GM21717 (cell line): ENCODE results near the gene BRIP1.

Experiments used
- ATAC-seq: cut with Tn5 transposase; IDR thresholded peaks from one replicate; pipeline ENCODE4 v1.9.1; 2021; ENCODE audit warnings: mild to moderate bottlenecking, moderate library complexity; ENCODE audit not compliant: unreplicated experiment

The BRIP1 gene

DNA sequence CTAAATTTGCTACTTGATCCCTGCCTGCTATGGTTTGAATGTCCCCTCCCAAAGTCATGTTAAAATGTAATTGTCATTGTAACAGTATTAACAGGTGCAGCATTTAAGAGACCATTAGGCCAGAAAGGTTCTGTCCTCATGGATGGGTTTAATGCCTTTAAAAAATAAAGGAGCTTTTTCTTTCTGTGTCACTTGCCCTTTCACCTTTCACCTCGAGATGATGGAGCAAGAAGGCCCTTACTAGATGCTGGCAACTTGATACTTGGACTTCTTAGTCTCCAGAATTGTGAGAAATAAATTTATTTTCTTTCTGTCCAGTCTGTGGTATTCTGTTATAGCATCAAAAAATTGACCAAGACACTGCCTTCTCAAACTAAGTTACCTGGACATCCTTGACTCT, 98.5 kb downstream of the BRIP1 start:
- no peak for ATAC-seq

DNA sequence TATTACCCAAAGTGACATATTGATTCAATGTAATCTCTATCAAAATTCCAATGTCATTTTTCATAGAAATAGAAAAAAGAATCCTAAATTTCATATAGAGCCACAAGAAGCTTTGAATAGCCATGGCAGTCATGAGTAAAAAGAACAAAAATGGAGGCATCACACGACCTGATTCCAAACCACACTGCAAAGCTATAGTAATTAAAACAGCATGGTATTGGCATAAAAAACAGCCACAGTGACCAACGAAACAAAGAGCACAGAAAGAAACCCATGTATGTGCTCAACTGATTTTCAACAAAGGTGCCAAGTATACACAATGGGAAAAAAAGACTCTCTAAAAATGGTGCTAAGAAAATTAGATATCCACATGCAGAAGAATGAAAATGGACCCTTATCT, 101.5 kb downstream of the BRIP1 start:
- ATAC-seq, result no peak

DNA sequence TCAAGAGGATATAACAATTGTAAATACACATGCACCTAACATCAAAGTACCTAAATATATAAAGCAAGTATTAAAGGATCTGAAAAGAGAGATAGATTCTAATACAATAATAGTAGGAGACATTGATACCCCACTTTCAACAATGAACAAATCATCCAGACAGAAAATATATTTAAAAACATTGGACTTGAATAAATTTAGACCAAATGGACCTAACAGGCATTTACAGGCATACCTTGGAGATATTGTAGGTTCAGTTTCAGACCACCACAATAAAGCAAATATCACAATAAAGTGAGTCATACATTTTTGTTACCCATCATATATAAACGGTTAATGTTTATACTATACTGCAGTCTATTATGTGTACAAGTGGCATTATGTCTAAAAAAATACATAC, 104.0 kb downstream of the BRIP1 start:
- ATAC-seq, result no peak

DNA sequence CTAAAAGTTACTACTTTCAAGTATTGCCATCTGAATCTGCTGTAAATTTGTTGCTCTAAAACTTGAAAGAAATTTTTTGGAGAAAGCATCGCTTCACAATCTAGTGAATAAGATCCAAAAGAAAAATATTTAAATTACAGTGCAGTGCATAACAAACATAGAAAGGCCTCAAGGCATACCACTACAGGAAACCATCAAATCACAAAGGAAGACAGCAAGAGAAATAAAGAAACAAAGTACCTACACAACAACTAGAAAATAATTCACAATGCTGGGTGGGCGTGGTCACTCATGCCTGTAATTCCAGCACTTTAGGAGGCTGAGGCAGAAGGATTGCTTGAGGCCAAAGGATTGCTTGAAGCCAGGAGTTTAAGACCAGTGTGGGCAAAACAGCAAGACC, 104.9 kb downstream of the BRIP1 start:
- no peak for ATAC-seq

DNA sequence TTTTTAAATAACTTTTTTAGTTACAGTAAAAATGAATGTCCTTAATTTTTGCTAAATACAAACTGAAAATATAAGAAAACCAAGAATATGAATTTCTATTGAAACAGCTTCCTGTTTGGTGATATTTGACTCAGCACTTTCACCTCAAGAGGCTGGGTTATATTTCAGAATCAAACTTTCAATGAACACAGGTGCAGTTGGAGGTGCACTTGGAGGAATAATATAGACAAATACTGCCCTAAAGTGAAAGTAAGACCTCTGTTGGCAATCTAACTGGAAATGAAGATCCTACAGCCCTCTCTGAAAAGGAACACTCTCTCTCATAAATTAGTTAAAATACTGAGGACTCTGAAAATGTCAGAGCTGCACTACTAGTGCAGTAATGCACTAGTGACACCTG, 106.2 kb downstream of the BRIP1 start:
- peak; percentile 76 for ATAC-seq

DNA sequence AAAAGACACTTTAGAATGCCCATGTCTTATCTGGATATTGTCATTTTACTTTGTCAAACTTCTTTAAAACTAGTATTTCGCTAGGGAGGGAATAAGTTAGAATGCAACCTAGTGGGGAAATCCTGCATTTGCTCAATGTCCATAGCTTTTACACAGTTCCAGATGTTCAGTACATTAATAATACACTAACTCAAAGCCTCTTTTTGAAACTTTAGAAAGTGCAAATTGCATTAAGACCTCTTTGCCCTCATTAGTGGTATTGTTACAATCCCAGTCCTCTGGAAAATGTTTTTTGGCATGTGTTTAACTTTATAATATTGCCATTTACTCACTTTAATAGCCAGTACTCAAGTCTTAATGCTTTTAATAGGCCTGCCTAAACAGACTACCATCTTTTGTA, 106.8 kb downstream of the BRIP1 start:
- ATAC-seq, result no peak

DNA sequence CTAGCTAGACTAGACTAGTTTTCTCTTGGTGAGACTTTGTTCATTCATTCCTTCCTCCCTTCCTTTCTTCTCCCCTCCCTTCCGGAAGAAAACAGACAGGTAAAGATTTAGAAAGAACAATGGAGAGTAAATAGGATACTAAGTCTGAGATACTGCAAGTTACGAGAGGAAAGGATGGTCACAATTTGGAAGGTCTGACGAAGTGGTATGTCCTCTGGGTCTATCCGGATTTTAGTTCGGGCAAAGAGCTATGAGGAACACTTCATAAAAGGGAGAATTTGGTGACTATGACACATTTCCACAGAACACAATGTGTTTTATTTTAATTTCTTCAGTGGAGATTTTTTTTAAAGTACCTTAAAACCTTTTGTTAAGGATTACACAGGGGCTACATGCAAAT, 107.7 kb downstream of the BRIP1 start:
- ATAC-seq, result no peak

DNA sequence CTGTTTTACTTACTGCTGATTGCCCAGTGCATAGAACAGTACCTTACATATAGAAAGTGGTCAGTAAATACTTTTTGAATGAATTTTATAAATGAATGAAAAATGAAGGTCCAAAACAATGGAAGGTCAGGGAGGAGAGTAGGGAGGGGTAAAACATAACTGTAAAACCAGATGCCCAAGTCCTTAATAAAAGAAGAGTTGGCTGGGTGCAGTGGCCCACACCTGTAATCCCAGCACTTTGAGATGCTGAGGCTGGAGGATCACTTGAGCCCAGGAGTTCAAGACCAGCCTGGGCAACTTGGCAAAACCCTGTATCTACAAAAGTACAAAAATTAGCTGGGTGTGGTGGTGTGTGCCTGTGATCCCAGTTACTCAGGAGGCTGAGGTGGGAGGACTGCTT, 108.2 kb downstream of the BRIP1 start:
- no peak for ATAC-seq

DNA sequence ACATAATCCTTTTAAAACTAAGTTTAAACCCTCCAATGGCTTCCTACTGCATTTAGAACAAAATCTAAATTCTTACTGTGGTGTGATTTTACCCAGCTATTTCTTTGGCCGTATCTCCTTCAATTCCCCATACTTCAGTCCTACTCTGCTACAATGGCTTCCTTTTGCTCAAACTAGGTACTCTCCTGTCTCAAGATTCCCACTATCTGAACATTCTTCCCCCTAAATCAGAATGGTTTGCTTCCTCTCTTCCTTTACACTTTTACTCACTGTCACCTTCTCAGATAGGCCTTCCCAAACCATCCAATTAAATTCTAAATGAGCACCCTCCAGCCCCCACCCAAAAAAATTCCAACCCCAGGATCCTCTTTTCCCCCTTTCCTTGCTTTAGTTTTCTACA, 109.2 kb downstream of the BRIP1 start:
- no peak for ATAC-seq

DNA sequence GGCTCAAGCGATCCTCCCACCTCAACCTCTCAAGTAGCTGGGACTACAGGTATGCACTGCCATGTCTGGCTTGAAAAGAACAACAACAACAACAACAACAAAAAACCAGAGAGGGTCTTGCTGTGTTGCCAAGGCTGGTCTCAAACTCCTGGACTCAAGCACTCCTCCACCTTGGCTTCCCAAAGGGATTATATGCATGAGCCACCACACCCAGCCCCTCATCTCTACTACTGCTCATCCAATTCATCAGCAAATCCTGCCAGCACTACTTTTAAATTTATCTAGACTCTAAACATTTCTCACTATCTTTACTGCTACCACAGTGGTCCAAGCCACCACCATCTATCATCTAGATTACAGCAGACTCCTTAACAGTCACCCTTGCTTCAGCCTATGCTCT, 109.6 kb downstream of the BRIP1 start:
- ATAC-seq, result no peak

DNA sequence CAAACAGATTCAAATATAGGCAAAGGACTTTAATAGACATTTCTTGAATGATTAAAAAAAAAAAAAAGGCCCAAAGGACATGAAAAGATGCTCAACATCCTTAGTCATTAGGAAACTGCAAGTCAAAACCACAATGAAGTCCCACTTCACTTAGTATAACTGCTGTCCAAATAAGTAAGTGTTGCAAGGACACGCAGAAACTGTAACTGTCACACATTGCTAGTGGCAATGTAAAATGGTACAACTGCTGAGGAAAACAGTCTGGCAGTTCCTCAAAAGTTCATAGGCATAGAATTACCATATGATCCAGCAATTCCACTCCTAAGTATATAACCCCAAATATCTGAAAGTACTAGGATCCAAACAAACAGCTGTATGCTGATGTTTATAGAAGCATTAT, 112.7 kb downstream of the BRIP1 start:
- peak; percentile 87 for ATAC-seq

DNA sequence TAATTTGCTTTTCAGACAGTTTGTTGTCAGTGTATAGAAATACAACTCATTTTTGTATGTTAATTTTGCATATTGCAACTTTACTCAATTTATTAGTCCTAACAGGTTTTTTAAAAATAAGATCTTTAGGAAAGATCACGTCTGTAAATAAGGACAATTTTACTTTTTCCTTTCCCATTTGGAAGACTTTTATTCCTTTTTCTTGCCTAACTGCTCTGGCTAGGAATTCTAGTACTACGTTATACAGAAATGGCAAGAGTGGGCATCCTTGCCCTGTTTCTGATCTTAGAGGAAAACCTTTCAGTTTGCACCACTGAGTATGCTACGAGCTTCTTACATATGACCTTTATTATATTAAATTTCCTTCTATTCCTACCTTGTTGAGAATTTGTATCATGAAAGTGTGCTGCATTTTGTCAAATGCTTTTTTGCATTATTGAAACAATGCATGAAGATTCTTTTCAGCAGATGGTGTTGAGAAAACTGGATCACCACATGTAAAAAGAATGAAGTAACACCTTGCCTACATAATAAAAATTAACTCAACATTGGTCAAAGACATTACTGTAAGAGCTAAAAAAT, 113.4 kb downstream of the BRIP1 start:
- no peak for ATAC-seq

DNA sequence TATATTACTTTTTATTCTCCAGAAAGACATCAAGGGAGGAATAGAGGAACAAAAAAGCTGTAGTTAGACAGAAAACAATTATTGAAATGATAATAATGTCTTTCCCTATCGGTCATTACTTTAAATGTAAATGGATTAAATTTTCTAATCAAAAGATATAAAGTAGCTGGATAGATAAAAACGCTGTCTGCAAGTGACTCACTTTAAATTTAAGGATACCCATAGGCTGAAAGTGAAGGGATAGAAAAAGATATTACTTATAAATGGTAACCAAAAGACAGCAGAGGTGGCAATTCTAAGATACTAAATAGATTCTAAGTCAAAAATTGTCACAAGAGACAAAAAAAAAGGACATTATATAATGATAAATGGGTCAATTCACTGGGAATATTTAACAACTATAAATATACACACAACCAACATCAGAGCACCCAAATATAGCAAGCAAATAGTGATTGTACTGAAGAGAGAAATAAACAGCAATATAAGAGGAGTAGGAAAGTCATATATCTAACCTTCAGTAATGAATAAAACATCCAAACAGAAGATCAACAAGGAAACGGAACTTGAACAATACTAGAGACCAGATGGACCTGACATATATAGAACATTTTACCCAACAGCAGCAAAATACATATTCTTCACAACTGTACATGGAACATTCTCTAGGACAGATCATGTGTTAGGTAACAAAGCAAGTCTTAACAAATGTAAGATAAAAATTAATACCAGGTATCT, 116.9 kb downstream of the BRIP1 start:
- ATAC-seq, result no peak

DNA sequence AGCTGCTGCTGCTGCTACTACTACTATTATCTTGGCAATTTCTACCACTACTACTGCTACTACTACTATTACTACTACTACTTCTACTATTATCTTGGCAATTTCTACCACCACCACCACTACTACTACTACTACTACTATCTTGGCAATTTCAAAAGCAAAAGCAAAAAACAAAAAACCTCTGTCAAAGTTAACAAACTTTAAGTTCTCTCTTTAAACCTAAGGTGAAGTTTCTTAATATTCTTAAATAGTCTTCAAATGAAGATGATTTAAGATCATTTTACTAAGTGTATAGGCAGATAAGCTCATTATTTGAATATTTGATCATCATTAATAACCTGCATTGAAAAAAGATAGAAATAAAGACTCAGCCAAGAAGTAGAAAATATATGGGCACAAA, 118.5 kb downstream of the BRIP1 start:
- no peak for ATAC-seq

DNA sequence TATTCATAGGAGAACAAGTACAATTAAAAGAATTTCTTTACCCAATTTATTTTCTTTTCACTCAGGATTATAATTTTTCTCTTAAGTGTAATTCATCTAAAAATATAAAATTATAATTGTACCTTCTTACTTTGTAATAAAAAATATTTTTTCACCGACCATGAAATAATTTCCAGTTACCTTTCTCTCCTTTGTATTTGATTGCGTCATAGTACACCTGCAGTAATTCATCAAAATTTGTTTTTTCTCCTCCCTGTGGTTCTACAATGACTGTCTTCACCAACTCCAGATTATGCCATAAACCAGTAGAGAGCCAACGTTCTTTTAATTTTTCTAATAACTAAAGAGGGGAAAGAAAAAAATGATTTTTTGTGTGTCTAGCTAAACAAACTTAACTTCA, 119.1 kb downstream of the BRIP1 start:
- no peak for ATAC-seq

DNA sequence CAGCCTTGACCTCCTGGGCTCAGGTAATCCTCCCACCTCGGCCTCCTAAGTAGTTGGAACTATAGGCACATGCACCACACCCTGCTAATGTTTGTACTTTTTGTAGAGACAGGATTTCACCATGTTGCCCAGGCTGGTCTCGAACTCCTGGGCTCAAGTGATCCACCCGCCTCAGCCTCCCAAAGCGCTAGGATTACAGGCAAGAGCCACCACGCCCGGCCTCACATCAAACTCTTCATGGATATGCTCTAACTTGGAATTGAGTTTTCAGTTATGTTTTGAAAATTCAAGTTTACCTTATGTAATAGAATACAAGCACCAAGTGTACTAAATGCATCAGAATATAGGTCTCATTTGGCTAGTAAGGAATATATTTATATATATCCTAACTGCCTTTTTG, 119.6 kb downstream of the BRIP1 start:
- no peak for ATAC-seq

DNA sequence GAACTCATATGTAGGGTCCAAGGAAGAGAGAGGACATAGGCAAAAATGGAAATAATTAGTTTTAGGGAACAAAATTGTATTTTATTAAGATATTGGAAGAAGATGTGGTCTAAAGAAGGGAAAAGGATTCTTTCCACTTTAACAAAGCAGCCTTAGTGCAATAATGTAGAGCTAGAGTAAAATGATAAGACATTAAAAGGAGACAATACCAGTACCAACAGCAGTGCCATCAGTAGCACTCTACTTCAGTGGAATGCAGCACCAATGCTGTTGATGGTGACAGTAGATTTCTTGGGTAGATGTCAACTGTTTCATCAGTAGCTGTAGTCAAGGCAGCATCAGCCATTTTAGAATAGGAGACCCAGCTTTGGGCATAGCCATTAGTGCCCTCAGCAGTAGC, 124.3 kb downstream of the BRIP1 start:
- no peak for ATAC-seq

DNA sequence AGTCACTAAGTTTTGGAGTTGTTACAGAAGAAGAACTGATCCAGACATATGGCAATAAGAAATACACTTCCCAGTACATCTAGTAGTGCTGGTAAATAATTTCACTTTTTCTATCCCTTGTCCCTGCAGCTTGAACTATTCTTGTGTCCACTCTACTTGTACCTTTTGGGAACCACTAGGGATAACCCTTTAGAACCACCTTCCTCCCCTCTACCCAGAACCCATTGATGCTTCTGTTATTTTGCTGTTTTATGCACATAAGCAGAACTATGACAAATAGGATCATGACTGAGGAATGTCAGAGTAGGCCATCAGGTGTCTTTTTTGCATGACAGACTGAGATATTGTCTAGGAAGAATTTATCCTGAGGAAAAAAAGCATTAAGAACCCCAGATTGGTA, 125.1 kb downstream of the BRIP1 start:
- ATAC-seq, result no peak

DNA sequence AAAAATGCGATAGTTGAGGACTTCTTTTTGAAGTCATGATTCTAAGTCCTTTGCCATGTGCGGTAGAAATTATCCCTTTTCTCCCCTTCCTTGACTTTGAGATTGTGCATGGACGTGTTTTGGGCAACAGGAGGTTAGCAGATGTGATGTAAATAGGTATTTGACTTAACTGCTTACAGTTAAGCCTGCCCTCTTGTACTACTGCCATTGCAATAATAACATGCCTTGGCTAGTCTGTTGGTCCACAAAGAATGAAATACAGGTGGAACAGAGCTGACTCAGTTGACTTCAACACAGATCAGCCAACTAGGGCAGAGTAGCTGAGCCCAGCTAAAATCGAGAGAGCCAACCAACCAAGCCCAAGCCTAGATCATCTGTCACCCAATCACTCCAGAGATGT, 125.5 kb downstream of the BRIP1 start:
- ATAC-seq, result no peak

DNA sequence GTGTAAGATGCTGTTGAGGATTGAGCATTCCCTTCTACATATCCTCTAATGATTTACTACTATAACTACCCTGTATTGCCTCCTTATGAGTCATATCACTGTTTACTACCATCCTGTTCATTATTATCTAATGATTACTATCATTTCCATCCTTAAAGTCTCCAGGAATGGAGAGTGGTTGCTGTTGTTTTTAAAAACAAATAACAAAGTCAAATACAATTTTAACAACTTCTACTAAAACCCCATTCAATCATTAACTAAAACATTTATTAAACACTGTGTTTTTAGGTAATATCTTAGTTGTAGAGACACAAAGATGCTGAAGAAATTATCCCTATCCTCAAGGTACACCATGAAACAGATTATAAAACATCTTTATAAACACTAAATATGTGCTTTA, 126.9 kb downstream of the BRIP1 start:
- no peak for ATAC-seq

DNA sequence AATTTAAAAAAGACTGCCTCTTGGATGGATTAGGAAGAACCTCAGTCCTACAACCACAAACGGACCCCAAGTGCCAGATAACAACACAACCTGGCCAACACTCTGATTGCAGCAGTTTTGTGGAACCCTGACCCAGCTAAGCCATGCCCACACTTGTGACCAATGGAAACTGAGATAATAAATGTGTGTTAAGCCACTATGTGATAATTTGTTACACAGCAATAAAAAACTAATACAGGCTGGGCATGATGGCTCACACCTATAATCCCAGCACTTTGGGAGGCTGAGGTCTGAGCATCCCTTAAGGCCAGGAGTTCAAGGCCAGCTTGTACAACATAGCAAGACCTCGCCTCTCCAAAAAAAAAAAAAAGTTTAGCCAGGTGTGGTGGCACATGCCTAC, 127.5 kb downstream of the BRIP1 start:
- ATAC-seq, result no peak

DNA sequence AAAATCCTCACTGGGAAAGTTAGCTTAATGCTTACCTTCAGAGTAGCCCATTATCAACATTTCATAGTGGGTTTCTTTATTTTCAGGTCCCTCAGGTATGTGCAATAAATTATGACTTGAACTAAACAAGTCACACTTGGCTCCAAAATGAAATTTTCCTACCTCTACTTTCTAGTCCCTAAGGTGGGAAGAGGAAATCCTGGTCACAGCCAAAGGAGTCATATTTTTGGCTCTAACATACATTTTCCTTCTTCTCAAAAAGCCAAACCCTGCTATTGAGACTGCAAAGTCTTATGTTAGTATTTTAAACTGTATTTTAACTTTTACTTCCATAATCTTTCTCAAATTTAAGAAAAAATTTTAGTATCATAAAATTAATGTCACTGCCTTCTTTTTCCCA, 128.9 kb downstream of the BRIP1 start:
- no peak for ATAC-seq

DNA sequence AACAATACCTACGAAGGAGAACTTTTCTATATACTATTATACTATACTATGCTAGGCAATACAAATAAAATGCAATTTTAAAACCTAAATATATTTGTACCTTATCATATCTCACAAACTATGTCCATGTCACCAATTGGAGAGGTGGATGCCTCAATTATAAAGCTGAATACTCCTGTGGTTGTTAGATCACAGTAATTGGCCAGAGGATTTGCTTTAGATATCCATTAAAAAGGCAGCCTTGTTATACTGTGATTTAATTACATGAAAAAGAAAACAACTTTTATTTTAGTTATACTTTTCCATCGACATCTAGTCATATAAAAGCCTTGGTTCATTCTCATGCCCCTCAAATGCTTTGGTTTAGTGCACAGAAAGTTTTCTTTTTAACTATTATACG, 129.3 kb downstream of the BRIP1 start:
- ATAC-seq, result no peak
